Stimulated activated CD8-positive, alpha-beta memory T cell treated with anti-CD3 and anti-CD28 coated beads, Interleukin-2, amount 100 ng/mL, for 48 hours (primary cell): ENCODE data around the gene SOX5.
"Not testable (repeated sequence)": the region's sequence is repeated elsewhere in the genome, so short reads cannot be mapped to it uniquely, and the experiment has no call there.

Experiments used
- DNase-seq, 2 donors: peaks; one replicate each; pipeline ENCODE4 v3.0.0-alpha.2; 2020; ENCODE audit warnings: low read depth in 2 of 2

The SOX5 gene

GRCh38 chr12:23909551-23909950 is 39.9 kb downstream of the SOX5 start:
- no peak for DNase-seq

- DNase-seq = no peak
These were observed 43.1 kb downstream of the SOX5 start for GRCh38 chr12:23906329-23906728.

- no peak for DNase-seq
These were observed 50.0 kb downstream of the SOX5 start for GRCh38 chr12:23899434-23899833.

GRCh38 chr12:23898121-23898520 is 51.3 kb downstream of the SOX5 start:
- DNase-seq = no peak

- DNase-seq = no peak
These were observed 53.7 kb downstream of the SOX5 start for GRCh38 chr12:23895792-23896218.

GRCh38 chr12:23893611-23894010 is 55.9 kb downstream of the SOX5 start:
- no peak for DNase-seq

- no peak for DNase-seq
These were observed 58.4 kb downstream of the SOX5 start for GRCh38 chr12:23891115-23891514.

- no peak for DNase-seq
These were observed 60.4 kb downstream of the SOX5 start for GRCh38 chr12:23889069-23889440.

- no peak for DNase-seq
These were observed 60.9 kb downstream of the SOX5 start for GRCh38 chr12:23888396-23889068.

- DNase-seq = no peak
These were observed 62.2 kb downstream of the SOX5 start for GRCh38 chr12:23887055-23887835.

GRCh38 chr12:23885394-23885793 is 64.1 kb downstream of the SOX5 start:
- DNase-seq = no peak

- DNase-seq = no peak
These were observed 64.6 kb downstream of the SOX5 start for GRCh38 chr12:23884909-23885308.

- no peak for DNase-seq
These were observed 68.5 kb downstream of the SOX5 start for GRCh38 chr12:23880988-23881387.

- DNase-seq = not testable (repeated sequence)
These were observed 72.9 kb downstream of the SOX5 start for GRCh38 chr12:23876618-23877017.

- DNase-seq = no peak
These were observed 81.7 kb downstream of the SOX5 start for GRCh38 chr12:23867794-23868193.

GRCh38 chr12:23862701-23863100 is 86.8 kb downstream of the SOX5 start:
- DNase-seq = no peak

- no peak for DNase-seq
These were observed 89.5 kb downstream of the SOX5 start for GRCh38 chr12:23860019-23860418.

GRCh38 chr12:23857178-23857577 is 92.3 kb downstream of the SOX5 start:
- no peak for DNase-seq

GRCh38 chr12:23855813-23856212 is 93.7 kb downstream of the SOX5 start:
- DNase-seq = no peak

GRCh38 chr12:23854598-23854997 is 94.9 kb downstream of the SOX5 start:
- no peak for DNase-seq

- no peak for DNase-seq
These were observed 95.8 kb downstream of the SOX5 start for GRCh38 chr12:23853640-23854039.

- no peak for DNase-seq
These were observed 97.9 kb downstream of the SOX5 start for GRCh38 chr12:23851602-23852001.

GRCh38 chr12:23847857-23848256 is 101.6 kb downstream of the SOX5 start:
- no peak for DNase-seq
